HCT116 (cell line): ENCODE data around the gene TAF3. TPM values are rescaled to one million over a fixed set of nuclear protein-coding genes. Genes with fewer than 3 reads are reported as not detected.

Source experiments
- ATAC-seq: fragments of 200-7000 bp; cut with Tn5 transposase; 2 replicates; pipeline ENCODE4 v1.9.1; 2020; ENCODE audit warnings: mild to moderate bottlenecking, moderate library complexity
- BruUV-seq: library from RNA; stranded (reverse); fragments of 400-500 nt; replicated peaks from 2 replicates; lab custom pipeline; 2021; lab: Mats Ljungman, UMichigan
- CTCF ChIA-PET: fragments of 300-600 bp; sonication (Branson Sonifier 250); formaldehyde crosslinking; loops from one replicate; lab custom pipeline; 2021; ENCODE audit warnings: antibody characterized with exemption; lab: Charles Lee
- POLR2A ChIA-PET: fragments of 300-600, 350-600 bp; sonication (Branson Sonifier 250); formaldehyde crosslinking; loops from one replicate; lab custom pipeline; 2021; ENCODE audit warnings: antibody characterized with exemption; lab: Charles Lee
- RAD21 ChIA-PET, 2 experiments: fragments of 300-600 bp; sonication (Branson Sonifier 250); formaldehyde crosslinking; loops; one replicate each; lab custom pipeline; 2023; ENCODE audit warnings: low total read pairs in 2 of 2; ENCODE audit not compliant: uncharacterized antibody in 2 of 2, unreplicated experiment in 2 of 2, low non-redundant PET in 1 of 2; lab: Charles Lee
- DNase-seq: peaks from one replicate; pipeline ENCODE4 v3.0.0-alpha.2; 2010; ENCODE audit warnings: low read depth, low spot score
- H2AFZ ChIP-seq: fragments of 200-600 bp; shearing (Covaris generic), sonication (generic); 2 replicates; pipeline ENCODE4 v1.6.1; 2017; ENCODE audit warnings: low read depth, mixed run types, mixed read lengths, antibody characterized with exemption, low read length; ENCODE audit not compliant: poor library complexity, severe bottlenecking
- H3K27ac ChIP-seq: 2 replicates; pipeline ENCODE4 v1.5.1; 2012; ENCODE audit warnings: low read depth, low read length
- H3K27me3 ChIP-seq: fragments of 200-600 bp; sonication (generic); 2 replicates; pipeline ENCODE4 v1.6.1; 2016; ENCODE audit warnings: mixed run types, low read length, mixed read lengths; ENCODE audit not compliant: insufficient read depth
- H3K36me3 ChIP-seq, 2 experiments: fragments of 200-500 bp in 1 of 2; fragments of 200-600 bp in 1 of 2; sonication (Bioruptor generic) in 1 of 2; sonication (generic) in 1 of 2; 2 replicates each; pipeline versions ENCODE4 v1.5.1 to v1.6.1; 2014 to 2016; ENCODE audit warnings: low read length in 2 of 2, inconsistent platforms in 1 of 2, mixed read lengths in 1 of 2, mixed run types in 1 of 2; ENCODE audit not compliant: insufficient read depth in 2 of 2, control insufficient read depth in 1 of 2
- H3K4me1 ChIP-seq, 2 experiments: fragments of 200-600 bp in 1 of 2; sonication (generic) in 1 of 2; 2 replicates each; pipeline versions ENCODE4 v1.5.1 to v1.6.1; 2012 to 2017; ENCODE audit warnings: low read length in 2 of 2, inconsistent platforms in 1 of 2, mild to moderate bottlenecking in 1 of 2, mixed read lengths in 1 of 2, mixed run types in 1 of 2, moderate library complexity in 1 of 2; ENCODE audit not compliant: insufficient read depth in 2 of 2, control insufficient read depth in 1 of 2
- H3K4me2 ChIP-seq: fragments of 200-600 bp; sonication (generic); 2 replicates; pipeline ENCODE4 v1.6.1; 2017; ENCODE audit warnings: mixed run types, low read length, mixed read lengths
- H3K4me3 ChIP-seq, 2 experiments: fragments of 200-600 bp in 1 of 2; sonication (generic) in 1 of 2; replicated peaks in 1 of 2; 2 replicates each; pipeline ENCODE4 v1.5.1; 2011 to 2016; ENCODE audit warnings: low read length in 2 of 2, control low read depth in 1 of 2, low read depth in 1 of 2, mild to moderate bottlenecking in 1 of 2, mixed read lengths in 1 of 2, mixed run types in 1 of 2
- H3K79me2 ChIP-seq: fragments of 200-600 bp; sonication (generic); 2 replicates; pipeline ENCODE4 v1.6.1; 2017; ENCODE audit warnings: mild to moderate bottlenecking, mixed run types, low read length, moderate library complexity, mixed read lengths; ENCODE audit not compliant: insufficient read depth
- H3K9ac ChIP-seq: fragments of 200-600 bp; sonication (generic); 2 replicates; pipeline ENCODE4 v1.6.1; 2016; ENCODE audit warnings: low read length, mixed read lengths
- H3K9me2 ChIP-seq: fragments of 200-600 bp; sonication (generic), shearing (Covaris generic); 2 replicates; pipeline ENCODE4 v1.6.1; 2017; ENCODE audit warnings: mixed run types, mild to moderate bottlenecking, moderate library complexity; ENCODE audit not compliant: insufficient read depth
- H3K9me3 ChIP-seq, 2 experiments: fragments of 200-500 bp in 1 of 2; fragments of 200-600 bp in 1 of 2; sonication (Bioruptor generic) in 1 of 2; sonication (generic) in 1 of 2; 2 replicates each; pipeline ENCODE4 v1.6.1; 2014 to 2017; ENCODE audit warnings: low read length in 2 of 2, mixed read lengths in 2 of 2, inconsistent platforms in 1 of 2, low read depth in 1 of 2, mild to moderate bottlenecking in 1 of 2, mixed run types in 1 of 2, moderate library complexity in 1 of 2; ENCODE audit not compliant: control insufficient read depth in 1 of 2, insufficient read depth in 1 of 2
- H4K20me1 ChIP-seq: fragments of 200-600 bp; sonication (generic), shearing (Covaris generic); 2 replicates; pipeline ENCODE4 v1.6.1; 2017; ENCODE audit warnings: mixed run types, mild to moderate bottlenecking, moderate library complexity; ENCODE audit not compliant: insufficient read depth
- CEBPB ChIP-seq: IDR thresholded peaks from 2 replicates; pipeline ENCODE4 v1.6.1; 2012; ENCODE audit warnings: low read depth
- CTCF ChIP-seq, 3 experiments: fragments of 200-600 bp in 1 of 3; sonication (generic) in 1 of 3; IDR thresholded peaks in 2 of 3; conservative IDR thresholded peaks in 1 of 3; 2 replicates each; pipeline ENCODE4 v1.5.1; 2012 to 2017; ENCODE audit warnings: low read depth in 2 of 3, low read length in 2 of 3, antibody characterized with exemption in 1 of 3, borderline replicate concordance in 1 of 3, control low read depth in 1 of 3, mild to moderate bottlenecking in 1 of 3, mixed read lengths in 1 of 3, mixed run types in 1 of 3, moderate library complexity in 1 of 3; ENCODE audit not compliant: insufficient read depth in 1 of 3
- EGR1 ChIP-seq: IDR thresholded peaks from 2 replicates; pipeline ENCODE4 v1.6.1; 2012; ENCODE audit warnings: low read depth
- EZH2 ChIP-seq: fragments of 200-600 bp; sonication (generic); IDR thresholded peaks from 2 replicates; pipeline ENCODE4 v1.6.1; 2017; ENCODE audit warnings: antibody characterized with exemption, mixed run types
- FOSL1 ChIP-seq: IDR thresholded peaks from 2 replicates; pipeline ENCODE4 v1.6.1; 2012; ENCODE audit warnings: low read depth
- POLR2AphosphoS5 ChIP-seq: IDR thresholded peaks from 2 replicates; pipeline ENCODE4 v1.6.1; 2011; ENCODE audit warnings: mild to moderate bottlenecking, low read depth, low read length, moderate library complexity
- RAD21 ChIP-seq: IDR thresholded peaks from 2 replicates; pipeline ENCODE4 v1.6.1; 2012; ENCODE audit warnings: low read depth, mild to moderate bottlenecking
- SIN3A ChIP-seq: IDR thresholded peaks from 2 replicates; pipeline ENCODE4 v1.6.1; 2012; ENCODE audit warnings: low read depth
- SRF ChIP-seq: IDR thresholded peaks from 2 replicates; pipeline ENCODE4 v1.6.1; 2012; ENCODE audit warnings: low read depth
- YY1 ChIP-seq: IDR thresholded peaks from 2 replicates; pipeline ENCODE4 v1.6.1; 2011; ENCODE audit warnings: low read length, low read depth, moderate library complexity, mild to moderate bottlenecking; ENCODE audit not compliant: insufficient replicate concordance; ENCODE audit errors: extremely low read depth
- ZNF274 ChIP-seq: fragments of 200-500 bp; sonication (Bioruptor generic); IDR thresholded peaks from 2 replicates; pipeline ENCODE4 v1.6.1; 2014; ENCODE audit warnings: mild to moderate bottlenecking, low read depth, low read length, inconsistent platforms
- intact Hi-C: fragments of 100-400 bp; cut with micrococcal nuclease; formaldehyde crosslinking; loops from 2 replicates; pipeline ENCODE4 v1.10.0; 2022
- total RNA-seq: library from RNA; stranded (reverse); gene quantifications from one replicate; pipeline ENCODE4 v1.2.1, GENCODE V29; 2021; ENCODE audit not compliant: unreplicated experiment
- TF ChIP-seq, protein P1 (sequence below): IDR thresholded peaks from 2 replicates; pipeline ENCODE4 v1.6.1; 2011; ENCODE audit warnings: mild to moderate bottlenecking, low read length, moderate library complexity; ENCODE audit not compliant: insufficient replicate concordance; ENCODE audit errors: extremely low read depth

Gene TAF3
- total RNA-seq, 1 experiment from 2014 or later, result 8.0 TPM

DNA sequence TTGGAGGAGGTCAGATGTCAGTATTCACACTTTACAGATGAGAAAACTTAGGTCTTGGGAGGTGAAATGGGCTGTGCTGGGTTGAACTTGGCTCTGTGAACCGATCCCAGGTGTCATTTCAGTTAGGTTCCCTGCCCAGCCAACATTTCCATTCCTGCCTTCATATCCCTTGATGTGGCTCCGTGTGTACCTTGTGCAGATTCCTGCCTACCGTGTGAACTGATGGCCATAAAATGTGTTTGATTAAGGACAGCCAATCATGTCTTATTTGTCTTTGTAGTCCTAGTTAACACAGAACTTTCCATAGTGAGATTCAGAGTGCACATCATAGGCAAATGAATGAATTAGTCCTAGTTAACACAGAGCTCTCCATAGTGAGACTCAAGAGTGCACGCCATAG, 135.1 kb downstream of the TAF3 start:
- no peak for ATAC-seq

More for the DNA sequence above, 135.1 kb downstream of the TAF3 start:
- Histone ChIP-seq H2AFZ (no peak overlapping the region), H3K4me2 (no peak overlapping the region), H3K9me2 (no peaks in the 10 kb centered on the region), H3K79me2 (no peaks in the 10 kb centered on the region), H3K36me3 (no peaks in the 10 kb centered on the region), H4K20me1 (no peaks in the 10 kb centered on the region), H3K4me1 (peaks cover 0 to 4% of the 10 kb centered on the region in 2 experiments; a peak in 1 of 4 replicates), H3K27ac (no peak overlapping the region), H3K9ac (no peak overlapping the region), H3K27me3 (no peaks in the 10 kb centered on the region), H3K9me3 (no peaks in the 10 kb centered on the region), H3K4me3 (no peak overlapping the region)
- no peak for TF ChIP-seq CEBPB
- TF ChIP-seq SIN3A, result no peak
- TF ChIP-seq EZH2, result no peak
- TF ChIP-seq ZNF274, result no peak
- no peak for TF ChIP-seq EGR1
- no peak for TF ChIP-seq CTCF (IDR thresholded peaks at IDR 0.05 in 2 of 3, conservative IDR thresholded peaks at IDR 0.05 in 1 of 3; ENCODE audit: borderline replicate concordance in 1 of 3, insufficient read depth in 1 of 3, low read depth in 2 of 3, low read length in 2 of 3)
- no peak for TF ChIP-seq SRF
- no peak for TF ChIP-seq FOSL1
- TF ChIP-seq POLR2AphosphoS5, result no peak
- no peak for TF ChIP-seq YY1
- no peak for TF ChIP-seq RAD21
- TF ChIP-seq, protein P1, sequence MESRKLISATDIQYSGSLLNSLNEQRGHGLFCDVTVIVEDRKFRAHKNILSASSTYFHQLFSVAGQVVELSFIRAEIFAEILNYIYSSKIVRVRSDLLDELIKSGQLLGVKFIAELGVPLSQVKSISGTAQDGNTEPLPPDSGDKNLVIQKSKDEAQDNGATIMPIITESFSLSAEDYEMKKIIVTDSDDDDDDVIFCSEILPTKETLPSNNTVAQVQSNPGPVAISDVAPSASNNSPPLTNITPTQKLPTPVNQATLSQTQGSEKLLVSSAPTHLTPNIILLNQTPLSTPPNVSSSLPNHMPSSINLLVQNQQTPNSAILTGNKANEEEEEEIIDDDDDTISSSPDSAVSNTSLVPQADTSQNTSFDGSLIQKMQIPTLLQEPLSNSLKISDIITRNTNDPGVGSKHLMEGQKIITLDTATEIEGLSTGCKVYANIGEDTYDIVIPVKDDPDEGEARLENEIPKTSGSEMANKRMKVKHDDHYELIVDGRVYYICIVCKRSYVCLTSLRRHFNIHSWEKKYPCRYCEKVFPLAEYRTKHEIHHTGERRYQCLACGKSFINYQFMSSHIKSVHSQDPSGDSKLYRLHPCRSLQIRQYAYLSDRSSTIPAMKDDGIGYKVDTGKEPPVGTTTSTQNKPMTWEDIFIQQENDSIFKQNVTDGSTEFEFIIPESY, result no peak
- no TSS peak for BruUV-seq
- intact Hi-C loops, result no loop called here
- ChIA-PET CTCF (no interaction called here), POLR2A (no interaction called here), RAD21 (no interaction called here)
- no peak for DNase-seq
